Measurements from ENCODE around the gene GLDN. TPM values are rescaled to one million over a fixed set of nuclear protein-coding genes. Genes with fewer than 3 reads are reported as not detected.

GLDN gene
- total and polyA plus RNA-seq, 2 of the 4 experiments (the other 2 are of a cell fraction), result under 0.01 TPM; not detected in 1

DNA sequence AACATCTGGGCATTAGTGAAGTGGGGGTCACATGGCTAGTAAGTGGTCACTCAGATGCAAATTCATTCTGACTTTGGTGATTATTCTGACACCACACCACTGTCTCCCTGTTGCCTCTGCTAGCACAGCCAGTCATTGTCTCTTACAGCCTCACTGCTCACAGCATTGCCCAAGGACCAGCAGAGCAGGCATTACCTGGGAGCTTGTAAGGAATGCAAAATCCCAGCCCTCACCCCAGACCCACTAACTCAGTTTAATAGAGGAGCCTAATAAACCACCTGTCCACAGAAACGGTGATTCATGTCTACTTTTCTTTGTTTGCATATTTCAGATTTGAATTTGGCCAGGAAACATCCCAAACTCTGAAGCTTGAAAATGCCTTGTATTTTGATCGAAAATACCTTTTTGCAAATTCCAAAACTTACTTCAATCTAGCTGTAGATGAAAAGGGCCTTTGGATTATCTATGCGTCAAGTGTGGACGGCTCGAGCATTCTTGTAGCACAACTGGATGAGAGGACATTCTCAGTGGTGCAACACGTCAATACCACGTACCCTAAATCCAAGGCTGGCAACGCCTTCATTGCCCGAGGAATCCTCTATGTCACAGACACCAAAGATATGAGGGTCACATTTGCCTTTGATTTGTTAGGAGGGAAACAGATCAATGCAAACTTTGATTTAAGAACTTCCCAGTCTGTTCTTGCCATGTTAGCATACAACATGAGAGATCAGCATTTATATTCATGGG lies 62.7 kb downstream of the GLDN start:
- DNase-seq, result no peak
- CTCF ChIA-PET, result interaction anchor here (0.7 to 3.1 kb wide), 4 partner anchors 7 to 95 kb away, joined by 3 to 12 read pairs (median 4); no protein-coding TSS in a partner anchor
- no peak overlapping the region for H4K5ac ChIP-seq (ENCODE audit: low read depth, low read length)
- no peaks in the 10 kb centered on the region for H3K4me1 ChIP-seq (ENCODE audit: control insufficient read depth, insufficient read depth, low read length)
- no peak for ATAC-seq (ENCODE audit: low read depth)
- no peak overlapping the region for H3K23ac ChIP-seq (ENCODE audit: low read depth, low read length)
- H3K27me3 ChIP-seq (ENCODE audit: control insufficient read depth, insufficient read depth, low read length), result peaks cover 31% of the 10 kb centered on the region
- 78% methylated on average over 3 of the region's 9 CpGs; no CpG with 5 or more reads in 1 of the 2 experiments for WGBS, 2 experiments (ENCODE audit: extremely low coverage in 2 of 2, insufficient read length in 1 of 2)
- no peaks in the 10 kb centered on the region for H4K20me1 ChIP-seq (ENCODE audit: insufficient read depth, low read length)
- no peaks in the 10 kb centered on the region for H3K36me3 ChIP-seq (ENCODE audit: control insufficient read depth, insufficient read depth, low read length)
- H3K9me3 ChIP-seq (ENCODE audit: control insufficient read depth, insufficient read depth, low read length), result no peaks in the 10 kb centered on the region
- H2BK5ac ChIP-seq (ENCODE audit: low read depth, low read length, poor library complexity, severe bottlenecking), result no peak overlapping the region
- intact Hi-C loops (cut with micrococcal nuclease) (loop anchor here (1.0 to 2.0 kb wide), 4 partner anchors 95 to 271 kb away; no protein-coding TSS in a partner anchor), dilution Hi-C loops (cut with HindIII; ENCODE audit: low sequenced_read_pairs, unreplicated experiment) (no loop called here), in situ Hi-C loops (cut with MboI; ENCODE audit: low sequenced_read_pairs) (no loop called here)
- no peak overlapping the region for H4K8ac ChIP-seq (ENCODE audit: low read depth in 2 of 2, low read length in 2 of 2)
- H4K91ac ChIP-seq (ENCODE audit: insufficient read depth, low read depth, low read length), result no peak overlapping the region
- H3K79me1 ChIP-seq (ENCODE audit: low read depth in 1 of 2, low read length in 2 of 2), result no peaks in the 10 kb centered on the region
- no peak overlapping the region for H2AK5ac ChIP-seq (ENCODE audit: low read depth, low read length)
- H3K18ac ChIP-seq (ENCODE audit: low read depth, low read length), result no peak overlapping the region
- H2AFZ ChIP-seq (replicated peaks; ENCODE audit: low read length, poor library complexity), result no peak overlapping the region
- no peak overlapping the region for H2BK15ac ChIP-seq (ENCODE audit: low read depth, low read length)
- H3K56ac ChIP-seq (ENCODE audit: extremely low read depth, insufficient read depth, low read length), result no peak overlapping the region
- POLR2A ChIA-PET (ENCODE audit: unreplicated experiment), result no interaction called here
- no peak overlapping the region for H2BK120ac ChIP-seq (ENCODE audit: low read depth, low read length)
- BruUV-seq (replicated peaks), result no TSS peak
- H3K9ac ChIP-seq (ENCODE audit: low read depth, low read length), result no peak overlapping the region
- H2AK9ac ChIP-seq (replicated peaks; ENCODE audit: low read depth, low read length, poor library complexity), result no peak overlapping the region
- no peak overlapping the region for H3K27ac ChIP-seq (ENCODE audit: insufficient read depth, low read length)
- no peak overlapping the region for H3K4me2 ChIP-seq (ENCODE audit: low read depth, low read length)
- no peak overlapping the region for H3K4ac ChIP-seq (ENCODE audit: low read depth, low read length)
- no peak overlapping the region for H2BK20ac ChIP-seq (ENCODE audit: low read depth, low read length)
- no peak overlapping the region for H3K14ac ChIP-seq (replicated peaks; ENCODE audit: low read depth, low read length)
- H3K9me1 ChIP-seq (ENCODE audit: insufficient read depth, low read length), result no peaks in the 10 kb centered on the region; the same call in 1 of the 2 replicates
- H3K4me3 ChIP-seq (ENCODE audit: insufficient read depth, low read depth, low read length), result no peak overlapping the region
- TF ChIP-seq RFX5 (IDR thresholded peaks at IDR 0.05; ENCODE audit: low read depth, low read length), result no peak
- TF ChIP-seq, protein P1, sequence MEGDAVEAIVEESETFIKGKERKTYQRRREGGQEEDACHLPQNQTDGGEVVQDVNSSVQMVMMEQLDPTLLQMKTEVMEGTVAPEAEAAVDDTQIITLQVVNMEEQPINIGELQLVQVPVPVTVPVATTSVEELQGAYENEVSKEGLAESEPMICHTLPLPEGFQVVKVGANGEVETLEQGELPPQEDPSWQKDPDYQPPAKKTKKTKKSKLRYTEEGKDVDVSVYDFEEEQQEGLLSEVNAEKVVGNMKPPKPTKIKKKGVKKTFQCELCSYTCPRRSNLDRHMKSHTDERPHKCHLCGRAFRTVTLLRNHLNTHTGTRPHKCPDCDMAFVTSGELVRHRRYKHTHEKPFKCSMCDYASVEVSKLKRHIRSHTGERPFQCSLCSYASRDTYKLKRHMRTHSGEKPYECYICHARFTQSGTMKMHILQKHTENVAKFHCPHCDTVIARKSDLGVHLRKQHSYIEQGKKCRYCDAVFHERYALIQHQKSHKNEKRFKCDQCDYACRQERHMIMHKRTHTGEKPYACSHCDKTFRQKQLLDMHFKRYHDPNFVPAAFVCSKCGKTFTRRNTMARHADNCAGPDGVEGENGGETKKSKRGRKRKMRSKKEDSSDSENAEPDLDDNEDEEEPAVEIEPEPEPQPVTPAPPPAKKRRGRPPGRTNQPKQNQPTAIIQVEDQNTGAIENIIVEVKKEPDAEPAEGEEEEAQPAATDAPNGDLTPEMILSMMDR (conservative IDR thresholded peaks at IDR 0.05; ENCODE audit: low read depth, low read length), result no peak
- TF ChIP-seq, protein P2, sequence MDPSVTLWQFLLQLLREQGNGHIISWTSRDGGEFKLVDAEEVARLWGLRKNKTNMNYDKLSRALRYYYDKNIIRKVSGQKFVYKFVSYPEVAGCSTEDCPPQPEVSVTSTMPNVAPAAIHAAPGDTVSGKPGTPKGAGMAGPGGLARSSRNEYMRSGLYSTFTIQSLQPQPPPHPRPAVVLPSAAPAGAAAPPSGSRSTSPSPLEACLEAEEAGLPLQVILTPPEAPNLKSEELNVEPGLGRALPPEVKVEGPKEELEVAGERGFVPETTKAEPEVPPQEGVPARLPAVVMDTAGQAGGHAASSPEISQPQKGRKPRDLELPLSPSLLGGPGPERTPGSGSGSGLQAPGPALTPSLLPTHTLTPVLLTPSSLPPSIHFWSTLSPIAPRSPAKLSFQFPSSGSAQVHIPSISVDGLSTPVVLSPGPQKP (IDR thresholded peaks at IDR 0.05; ENCODE audit: borderline replicate concordance, low read depth, low read length), result no peak
- no peak for TF ChIP-seq BHLHE40 (IDR thresholded peaks at IDR 0.05; ENCODE audit: low read depth, low read length)
- no peak for TF ChIP-seq RAD21 (IDR thresholded peaks at IDR 0.05; ENCODE audit: low read length)
- no peak for TF ChIP-seq RCOR1 (IDR thresholded peaks at IDR 0.05; ENCODE audit: insufficient replicate concordance, low read length)
- no peak for TF ChIP-seq NFE2L2 (IDR thresholded peaks at IDR 0.05; ENCODE audit: low read depth, low read length)
- no peak for TF ChIP-seq MAZ (IDR thresholded peaks at IDR 0.05; ENCODE audit: borderline replicate concordance, low read depth, low read length)
- TF ChIP-seq CHD1 (IDR thresholded peaks at IDR 0.05; ENCODE audit: low read depth, low read length), result no peak
- no peak for TF ChIP-seq POLR2A (IDR thresholded peaks at IDR 0.05; ENCODE audit: low read depth, low read length)
- TF ChIP-seq, protein P3, sequence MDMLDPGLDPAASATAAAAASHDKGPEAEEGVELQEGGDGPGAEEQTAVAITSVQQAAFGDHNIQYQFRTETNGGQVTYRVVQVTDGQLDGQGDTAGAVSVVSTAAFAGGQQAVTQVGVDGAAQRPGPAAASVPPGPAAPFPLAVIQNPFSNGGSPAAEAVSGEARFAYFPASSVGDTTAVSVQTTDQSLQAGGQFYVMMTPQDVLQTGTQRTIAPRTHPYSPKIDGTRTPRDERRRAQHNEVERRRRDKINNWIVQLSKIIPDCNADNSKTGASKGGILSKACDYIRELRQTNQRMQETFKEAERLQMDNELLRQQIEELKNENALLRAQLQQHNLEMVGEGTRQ (IDR thresholded peaks at IDR 0.05; ENCODE audit: low read depth, low read length), result no peak
- TF ChIP-seq MXI1 (IDR thresholded peaks at IDR 0.05; ENCODE audit: borderline replicate concordance, low read depth, low read length), result no peak
- no peak for TF ChIP-seq CEBPB (IDR thresholded peaks at IDR 0.05; ENCODE audit: low read depth, low read length)
- TF ChIP-seq SMC3 (IDR thresholded peaks at IDR 0.05; ENCODE audit: low read depth, low read length), result no peak
- TF ChIP-seq MAFK (IDR thresholded peaks at IDR 0.05; ENCODE audit: low read depth, low read length), result no peak
